ENCODE measurements around the gene MSI2. TPM values are rescaled to one million over a fixed set of nuclear protein-coding genes. Genes with fewer than 3 reads are reported as not detected.
A peak's percentile ranks its signal among the peaks of the same experiment; 100 is the strongest.

Gene MSI2
- total RNA-seq, 4 donors from 2014 or later: 19.7 to 35.8 (median 22.4) TPM

DNA sequence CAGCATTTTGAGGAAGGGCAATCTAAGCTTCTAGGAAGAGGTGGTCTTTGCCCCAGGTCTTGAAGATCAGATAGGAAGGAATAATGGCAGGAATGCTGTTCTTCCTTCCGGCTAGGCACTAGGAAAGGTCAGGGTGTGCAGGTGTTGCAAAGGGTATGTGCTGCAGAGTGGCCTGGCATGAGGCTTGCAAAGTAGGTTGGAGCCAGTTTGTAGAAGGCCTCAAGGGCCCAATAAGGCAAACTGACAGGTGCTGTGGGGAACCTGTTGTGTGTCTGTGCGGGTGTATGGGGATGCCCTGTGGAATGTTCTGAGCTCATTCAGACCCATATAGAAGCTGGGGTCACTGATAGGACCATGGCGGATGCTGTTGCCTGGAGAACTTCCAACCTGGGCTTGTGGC, 12.7 kb downstream of the MSI2 start:
- no peaks in the 10 kb centered on the region for H3K4me1 ChIP-seq
- peaks cover 26% of the 10 kb centered on the region for H3K36me3 ChIP-seq
- DNase-seq (ENCODE audit: low spot score in 2 of 2): peak in 1 of 2 donors; percentile 23
- no peak overlapping the region for H3K4me3 ChIP-seq
- WGBS: 98% methylated on average over 3 of the region's 3 CpGs
- H3K9me3 ChIP-seq: no peaks in the 10 kb centered on the region
- no peak overlapping the region for H3K27ac ChIP-seq
- TF ChIP-seq EP300 (IDR thresholded peaks at IDR 0.05): no peak
- TF ChIP-seq POLR2AphosphoS5 (IDR thresholded peaks at IDR 0.05): no peak
- TF ChIP-seq POLR2A (IDR thresholded peaks at IDR 0.05): no peak
- no peak for TF ChIP-seq CTCF (IDR thresholded peaks at IDR 0.05)
- no peaks in the 10 kb centered on the region for H3K27me3 ChIP-seq

DNA sequence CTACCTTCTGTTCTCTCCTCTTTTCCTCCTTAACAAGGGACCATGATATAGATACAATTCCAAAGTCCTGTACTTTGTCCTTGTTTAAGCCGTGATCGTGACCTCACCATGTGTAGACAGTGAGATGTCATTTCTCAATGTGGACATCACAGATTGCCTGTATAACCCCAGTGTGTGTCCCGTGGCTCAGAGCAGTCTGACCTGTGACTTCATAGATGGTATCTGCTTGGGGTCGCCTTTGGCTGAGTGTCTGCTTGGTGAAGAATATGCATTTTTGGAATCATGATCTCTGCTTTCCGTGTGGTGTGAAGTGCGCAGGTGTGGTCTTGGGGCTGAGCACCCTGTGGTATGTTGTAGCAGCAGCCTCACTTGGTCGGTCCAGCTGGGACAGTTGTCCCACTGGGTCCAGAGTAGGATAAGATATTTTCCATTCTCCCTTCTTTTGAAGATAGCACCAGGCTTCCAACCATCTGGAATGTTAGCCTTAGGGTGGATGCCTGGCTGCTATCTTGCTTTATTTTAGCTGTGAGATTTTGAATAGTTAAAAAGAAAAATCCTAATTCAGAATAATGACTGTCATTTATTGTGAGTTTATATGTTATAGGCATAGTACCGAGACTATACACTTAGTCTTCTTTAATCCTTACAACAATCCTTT, 13.4 kb downstream of the MSI2 start:
- Histone ChIP-seq H3K36me3 (peaks cover 25% of the 10 kb centered on the region), H3K9me3 (no peaks in the 10 kb centered on the region), H3K4me3 (no peak overlapping the region), H3K27me3 (no peaks in the 10 kb centered on the region), H3K27ac (no peak overlapping the region), H3K4me1 (no peaks in the 10 kb centered on the region)
- TF ChIP-seq EP300 (IDR thresholded peaks at IDR 0.05) (no peak), POLR2A (IDR thresholded peaks at IDR 0.05) (no peak), POLR2AphosphoS5 (IDR thresholded peaks at IDR 0.05) (no peak)
- DNase-seq (ENCODE audit: low spot score in 2 of 2): peak in 1 of 2 donors; percentile 41
- WGBS: 100% methylated on average over 8 of the region's 8 CpGs

DNA sequence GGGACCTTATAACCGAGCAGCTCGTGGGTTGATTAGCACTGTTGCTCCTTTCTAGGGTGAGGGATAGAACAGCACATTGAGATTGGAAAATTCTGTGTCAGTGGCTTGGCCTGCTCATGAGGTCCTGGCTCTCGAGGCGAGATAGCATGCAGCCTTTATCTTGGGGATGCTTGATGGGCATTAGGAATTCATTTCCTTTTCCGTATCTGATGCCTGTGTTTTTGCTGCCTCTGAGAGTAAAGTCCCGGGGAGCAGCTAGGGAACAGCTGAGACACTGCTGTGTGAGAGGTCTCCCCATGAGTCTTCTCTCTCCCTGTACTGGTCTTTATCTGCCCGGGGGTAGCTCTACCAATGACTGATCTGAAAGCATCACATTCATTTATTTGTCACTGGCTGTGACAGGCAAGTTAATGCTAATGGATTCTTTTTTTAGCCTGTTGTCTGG, 14.5 kb downstream of the MSI2 start:
- WGBS: 83% methylated on average over 5 of the region's 7 CpGs
- H3K9me3 ChIP-seq: no peaks in the 10 kb centered on the region
- no peaks in the 10 kb centered on the region for H3K27me3 ChIP-seq
- H3K36me3 ChIP-seq: peaks cover 22% of the 10 kb centered on the region
- TF ChIP-seq POLR2A (IDR thresholded peaks at IDR 0.05) (no peak), POLR2AphosphoS5 (IDR thresholded peaks at IDR 0.05) (no peak), EP300 (IDR thresholded peaks at IDR 0.05) (no peak), CTCF (IDR thresholded peaks at IDR 0.05) (no peak)
- H3K4me3 ChIP-seq: no peak overlapping the region
- no peaks in the 10 kb centered on the region for H3K4me1 ChIP-seq
- no peak overlapping the region for H3K27ac ChIP-seq
- DNase-seq (ENCODE audit: low spot score in 2 of 2): peak in 1 of 2 donors; percentile 55

- Histone ChIP-seq H3K36me3 (peaks cover 22% of the 10 kb centered on the region), H3K9me3 (no peaks in the 10 kb centered on the region), H3K27me3 (no peaks in the 10 kb centered on the region), H3K27ac (no peak overlapping the region), H3K4me3 (no peak overlapping the region), H3K4me1 (no peaks in the 10 kb centered on the region)
- 87% methylated on average over 6 of the region's 6 CpGs for WGBS
- DNase-seq (ENCODE audit: low spot score in 2 of 2): peak in 1 of 2 donors; percentile 57
- TF ChIP-seq POLR2A (IDR thresholded peaks at IDR 0.05) (no peak), EP300 (IDR thresholded peaks at IDR 0.05) (no peak), CTCF (IDR thresholded peaks at IDR 0.05) (no peak)
Observed at GRCh38 chr17:57271821-57272220, 15.5 kb downstream of the MSI2 start.

GRCh38 chr17:57273490-57273889, 17.2 kb downstream of the MSI2 start:
- WGBS: 83% methylated on average over 6 of the region's 6 CpGs
- peaks cover 16% of the 10 kb centered on the region for H3K36me3 ChIP-seq
- no peak for TF ChIP-seq POLR2A (IDR thresholded peaks at IDR 0.05)
- TF ChIP-seq POLR2AphosphoS5 (IDR thresholded peaks at IDR 0.05): no peak
- TF ChIP-seq EP300 (IDR thresholded peaks at IDR 0.05): no peak
- no peak for TF ChIP-seq CTCF (IDR thresholded peaks at IDR 0.05)
- H3K27ac ChIP-seq: no peak overlapping the region
- H3K9me3 ChIP-seq: no peaks in the 10 kb centered on the region
- H3K4me3 ChIP-seq: no peak overlapping the region
- no peaks in the 10 kb centered on the region for H3K27me3 ChIP-seq
- no peak for DNase-seq (ENCODE audit: low spot score in 2 of 2)
- H3K4me1 ChIP-seq: no peaks in the 10 kb centered on the region

Measured in suprapubic skin (tissue), 4 donors.